Iris pigment epithelial cell (primary cell): ENCODE results near the gene CEL.

ENCODE experiments used
- DNase-seq: peaks from one replicate; pipeline ENCODE4 v3.0.0-alpha.2; 2011; ENCODE audit warnings: low read depth

The CEL gene

GRCh38 chr9:133103987-133104505, 42.3 kb downstream of the CEL start:
- no peak for DNase-seq

- DNase-seq = no peak
Observed at GRCh38 chr9:133104718-133105460, 43.1 kb downstream of the CEL start.

- DNase-seq = no peak
Observed at GRCh38 chr9:133105461-133105770, 43.6 kb downstream of the CEL start.

GRCh38 chr9:133106511-133107244, 44.9 kb downstream of the CEL start:
- DNase-seq = no peak

GRCh38 chr9:133107245-133107722, 45.5 kb downstream of the CEL start:
- no peak for DNase-seq

GRCh38 chr9:133107961-133108793, 46.4 kb downstream of the CEL start:
- no peak for DNase-seq

- DNase-seq = no peak
Observed at GRCh38 chr9:133108794-133109641, 47.2 kb downstream of the CEL start.

- no peak for DNase-seq
Observed at GRCh38 chr9:133109931-133110650, 48.3 kb downstream of the CEL start.

GRCh38 chr9:133111808-133112662, 50.3 kb downstream of the CEL start:
- no peak for DNase-seq

GRCh38 chr9:133112663-133113026, 50.9 kb downstream of the CEL start:
- no peak for DNase-seq

- peak; percentile 64 for DNase-seq
Observed at GRCh38 chr9:133113163-133113948, 51.6 kb downstream of the CEL start.

GRCh38 chr9:133113949-133114885, 52.4 kb downstream of the CEL start:
- no peak for DNase-seq

GRCh38 chr9:133114886-133115603, 53.3 kb downstream of the CEL start:
- DNase-seq = no peak

- DNase-seq = peak; percentile 42
Observed at GRCh38 chr9:133115604-133116345, 54.0 kb downstream of the CEL start.

- DNase-seq = no peak
Observed at GRCh38 chr9:133116346-133117231, 54.8 kb downstream of the CEL start.
